ENCODE measurements around the gene FRRS1L. TPM values are rescaled to one million over a fixed set of nuclear protein-coding genes. Genes with fewer than 3 reads are reported as not detected.
"Not testable (repeated sequence)": the region's sequence is repeated elsewhere in the genome, so short reads cannot be mapped to it uniquely, and the experiment has no call there.

The FRRS1L gene
- total and polyA plus RNA-seq, 5 donors = 0.91 to 5.9 (median 3.9) TPM

DNA sequence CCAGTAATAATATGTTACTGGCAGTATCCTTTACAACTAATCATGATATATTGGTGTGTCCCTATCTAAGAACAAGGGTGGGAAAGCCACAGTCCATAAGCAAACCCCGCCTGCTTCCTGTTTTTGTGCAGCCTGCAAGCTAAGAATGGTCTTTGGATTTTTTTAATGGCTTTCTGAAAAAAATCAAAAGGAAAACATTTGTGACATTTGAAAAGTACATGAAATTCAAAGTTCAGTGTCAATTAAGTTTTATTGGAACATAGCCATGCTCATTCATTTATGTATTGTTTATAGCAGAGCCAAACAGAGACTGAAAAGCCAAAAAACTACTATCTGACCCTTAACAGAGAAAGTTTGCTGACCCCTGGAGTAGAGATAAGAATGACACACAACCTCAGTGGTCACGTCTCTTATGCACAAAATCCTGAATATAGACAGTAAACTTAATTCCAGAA, 34.5 kb downstream of the FRRS1L start:
- no peak for DNase-seq
- no peak overlapping the region for H3K27ac ChIP-seq (ENCODE audit: low read length)
- 39% methylated on average over 2 of the region's 2 CpGs for WGBS
- peak in 1 of 2 donors; percentile 63 for ATAC-seq
- no peaks in the 10 kb centered on the region for H3K27me3 ChIP-seq (ENCODE audit: control insufficient read depth, insufficient read depth)
- no peak overlapping the region for H3K4me3 ChIP-seq (ENCODE audit: low read length)
- H3K9me3 ChIP-seq (ENCODE audit: control insufficient read depth, low read length) = no peaks in the 10 kb centered on the region
- intact Hi-C loops (cut with DNase I) = no loop called here
- H3K4me1 ChIP-seq (ENCODE audit: control insufficient read depth, insufficient read depth, low read length) = no peaks in the 10 kb centered on the region

DNA sequence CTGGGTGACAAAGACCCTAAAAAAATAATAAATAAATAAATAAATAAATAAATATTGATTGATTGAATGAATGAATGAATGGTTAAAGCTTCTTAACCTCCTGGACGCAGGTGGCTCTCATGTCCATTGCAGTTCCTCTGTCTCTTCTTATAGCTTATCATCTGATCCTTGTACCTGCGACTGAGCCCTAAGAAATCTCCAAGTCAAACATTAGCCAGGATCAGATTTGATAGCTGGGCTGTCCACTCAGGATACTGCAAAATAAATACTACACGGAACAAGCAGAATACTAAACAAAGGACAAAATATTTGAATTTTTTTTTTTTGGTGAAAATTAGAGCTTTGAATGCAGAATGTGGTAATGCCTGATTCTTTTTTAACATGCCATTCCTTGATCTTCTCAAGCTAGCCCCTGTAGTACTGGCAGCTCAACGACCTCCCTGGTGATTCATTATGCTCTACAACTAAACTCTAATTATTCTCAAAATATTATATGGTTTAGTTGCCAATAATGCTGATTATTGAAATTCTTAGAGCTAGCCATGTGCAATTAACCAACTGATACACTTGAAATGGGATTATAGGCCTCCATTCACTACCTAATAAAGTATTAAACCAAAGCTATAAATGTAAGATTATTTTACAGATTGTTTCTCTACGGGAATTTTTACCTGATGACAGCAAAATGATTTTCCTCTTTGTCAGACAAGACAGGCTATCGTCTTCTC, 37.4 kb downstream of the FRRS1L start:
- DNase-seq = no peak
- Histone ChIP-seq H3K4me1 (ENCODE audit: control insufficient read depth, insufficient read depth, low read length) (no peaks in the 10 kb centered on the region), H3K4me3 (ENCODE audit: low read length) (no peak overlapping the region), H3K27ac (ENCODE audit: low read length) (no peak overlapping the region), H3K9me3 (ENCODE audit: control insufficient read depth, low read length) (no peaks in the 10 kb centered on the region), H3K27me3 (ENCODE audit: control insufficient read depth, insufficient read depth) (no peaks in the 10 kb centered on the region)
- ATAC-seq = no peak
- WGBS = 85% methylated on average over 6 of the region's 6 CpGs
- intact Hi-C loops (cut with DNase I) = no loop called here

DNA sequence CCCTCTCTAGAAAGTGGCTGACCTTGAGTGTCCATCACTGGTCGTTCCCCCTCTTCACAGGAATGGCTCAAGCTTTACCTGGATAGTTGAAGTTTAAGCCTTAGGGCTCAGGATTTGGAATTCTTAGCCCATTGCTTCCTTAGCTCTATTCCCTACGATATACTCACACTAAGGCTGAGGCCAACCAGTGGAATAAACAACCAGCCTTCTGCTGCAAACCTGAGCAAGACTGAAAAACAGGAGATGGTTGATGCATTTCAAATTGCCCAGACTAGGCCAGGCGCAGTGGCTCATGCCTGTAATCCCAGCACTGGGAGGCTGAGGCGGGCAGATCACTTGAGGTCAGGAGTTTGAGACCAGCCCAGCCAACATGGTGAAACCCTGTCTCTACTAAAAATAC, 40.4 kb downstream of the FRRS1L start:
- DNase-seq; intact Hi-C loops (cut with DNase I); H3K4me1 ChIP-seq (ENCODE audit: control insufficient read depth, insufficient read depth, low read length); ATAC-seq; H3K27me3 ChIP-seq (ENCODE audit: control insufficient read depth, insufficient read depth); H3K9me3 ChIP-seq (ENCODE audit: control insufficient read depth, low read length); H3K27ac ChIP-seq (ENCODE audit: low read length); H3K4me3 ChIP-seq (ENCODE audit: low read length): not testable (repeated sequence)
- 77% methylated on average over 4 of the region's 4 CpGs for WGBS

DNA sequence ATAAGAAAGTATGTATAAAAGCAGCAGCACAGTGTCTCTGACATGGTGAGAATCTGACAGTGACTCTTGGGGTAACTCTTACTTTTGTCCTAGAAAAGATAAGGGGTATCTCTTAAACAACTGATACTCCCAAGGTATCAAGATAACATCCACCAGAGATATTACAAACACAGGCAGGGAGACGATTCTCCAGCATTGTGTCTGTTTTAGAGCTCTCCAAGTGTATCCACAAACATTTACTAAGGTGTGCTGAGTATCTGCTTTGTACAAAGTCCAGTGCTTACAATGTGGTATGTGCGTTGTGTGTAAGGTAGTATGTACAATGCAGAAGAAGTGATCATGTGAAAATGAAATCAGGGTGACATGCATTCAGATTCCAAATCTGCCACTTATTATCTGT, 42.9 kb downstream of the FRRS1L start:
- WGBS = 57% methylated on average over 2 of the region's 2 CpGs
- intact Hi-C loops (cut with DNase I) = no loop called here
- Histone ChIP-seq H3K9me3 (ENCODE audit: control insufficient read depth, low read length) (no peaks in the 10 kb centered on the region), H3K27me3 (ENCODE audit: control insufficient read depth, insufficient read depth) (no peaks in the 10 kb centered on the region), H3K4me1 (ENCODE audit: control insufficient read depth, insufficient read depth, low read length) (no peaks in the 10 kb centered on the region), H3K4me3 (ENCODE audit: low read length) (no peak overlapping the region), H3K27ac (ENCODE audit: low read length) (no peak overlapping the region)
- DNase-seq (no peak), ATAC-seq (no peak)

DNA sequence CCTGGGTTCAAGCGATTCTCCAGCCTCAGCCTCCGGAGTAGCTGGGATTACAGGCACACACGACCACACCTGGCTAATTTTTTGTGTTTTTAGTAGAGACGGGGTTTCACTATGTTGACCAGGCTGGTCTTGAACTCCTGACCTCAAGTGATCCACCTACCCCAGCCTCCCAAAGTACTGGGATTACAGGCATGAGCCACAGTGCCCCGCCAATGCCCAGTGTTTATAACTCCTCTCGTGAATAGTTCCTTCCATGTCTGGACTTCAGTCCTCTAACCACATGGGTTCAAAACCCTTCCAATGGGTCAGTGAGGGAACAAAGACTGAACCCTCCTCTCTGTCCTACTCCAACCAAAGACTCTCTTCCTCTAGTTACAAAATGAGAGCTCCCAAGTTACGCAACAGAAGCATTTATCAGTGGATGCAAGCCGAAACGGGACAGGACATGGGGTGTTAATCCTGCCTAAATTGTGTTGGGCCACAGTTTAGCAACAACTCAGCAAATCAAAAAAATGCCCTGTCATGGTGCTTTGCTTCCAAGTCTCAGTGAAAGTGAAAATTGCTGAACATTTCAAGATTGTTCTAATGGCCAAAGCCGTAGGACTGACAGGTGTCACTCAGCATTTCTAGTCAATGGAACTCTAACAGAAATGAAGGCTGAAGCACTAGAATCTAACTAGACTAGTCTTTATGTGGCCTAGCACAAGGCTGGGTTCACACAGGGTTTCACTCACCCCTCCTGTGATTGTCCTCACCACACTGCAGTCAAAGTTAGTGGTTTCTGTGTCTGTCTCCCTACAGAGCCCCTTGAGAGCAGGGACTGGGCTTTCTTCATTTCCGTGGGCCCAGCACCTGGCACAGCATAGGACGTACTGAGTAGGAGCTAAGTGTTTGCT, 44.1 kb downstream of the FRRS1L start:
- Histone ChIP-seq H3K27me3 (ENCODE audit: control insufficient read depth, insufficient read depth) (no peaks in the 10 kb centered on the region), H3K27ac (ENCODE audit: low read length) (no peak overlapping the region), H3K9me3 (ENCODE audit: control insufficient read depth, low read length) (no peaks in the 10 kb centered on the region), H3K4me1 (ENCODE audit: control insufficient read depth, insufficient read depth, low read length) (no peaks in the 10 kb centered on the region), H3K4me3 (ENCODE audit: low read length) (no peak overlapping the region)
- intact Hi-C loops (cut with DNase I) = no loop called here
- WGBS = 77% methylated on average over 12 of the region's 12 CpGs
- ATAC-seq (no peak), DNase-seq (no peak)

DNA sequence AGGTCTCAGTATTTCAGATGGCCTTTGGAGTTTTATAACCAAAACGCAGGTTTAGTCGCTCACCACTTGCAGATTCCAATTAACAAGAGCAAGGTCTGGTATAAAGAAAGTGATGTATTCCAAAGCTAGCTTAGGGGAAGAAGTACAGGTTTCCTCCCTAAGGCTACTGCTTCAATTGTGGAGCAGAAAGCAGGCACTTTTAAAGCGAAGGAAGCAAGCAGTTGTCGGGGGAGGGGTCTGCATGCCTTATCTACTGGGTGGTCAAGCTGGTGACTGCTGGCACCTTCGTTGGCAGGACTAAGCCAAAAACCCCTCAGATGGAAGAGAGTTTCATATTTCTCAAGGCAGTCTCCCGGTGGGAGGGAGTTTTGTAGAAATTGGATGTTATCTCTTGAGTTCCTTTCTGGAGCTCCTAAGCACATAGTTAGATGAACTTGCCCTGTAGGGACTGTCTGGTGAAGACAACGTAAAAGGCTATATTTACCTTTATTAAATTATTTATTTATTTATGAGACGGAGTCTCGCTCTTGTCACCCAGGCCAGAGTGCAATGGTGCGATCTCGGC, 45.7 kb downstream of the FRRS1L start:
- intact Hi-C loops (cut with DNase I) = no loop called here
- Histone ChIP-seq H3K4me3 (ENCODE audit: low read length) (no peak overlapping the region), H3K4me1 (ENCODE audit: control insufficient read depth, insufficient read depth, low read length) (peaks cover under 1% of the 10 kb centered on the region), H3K9me3 (ENCODE audit: control insufficient read depth, low read length) (no peaks in the 10 kb centered on the region), H3K27ac (ENCODE audit: low read length) (no peak overlapping the region), H3K27me3 (ENCODE audit: control insufficient read depth, insufficient read depth) (no peaks in the 10 kb centered on the region)
- 75% methylated on average over 11 of the region's 11 CpGs for WGBS
- no peak for DNase-seq
- no peak for ATAC-seq

DNA sequence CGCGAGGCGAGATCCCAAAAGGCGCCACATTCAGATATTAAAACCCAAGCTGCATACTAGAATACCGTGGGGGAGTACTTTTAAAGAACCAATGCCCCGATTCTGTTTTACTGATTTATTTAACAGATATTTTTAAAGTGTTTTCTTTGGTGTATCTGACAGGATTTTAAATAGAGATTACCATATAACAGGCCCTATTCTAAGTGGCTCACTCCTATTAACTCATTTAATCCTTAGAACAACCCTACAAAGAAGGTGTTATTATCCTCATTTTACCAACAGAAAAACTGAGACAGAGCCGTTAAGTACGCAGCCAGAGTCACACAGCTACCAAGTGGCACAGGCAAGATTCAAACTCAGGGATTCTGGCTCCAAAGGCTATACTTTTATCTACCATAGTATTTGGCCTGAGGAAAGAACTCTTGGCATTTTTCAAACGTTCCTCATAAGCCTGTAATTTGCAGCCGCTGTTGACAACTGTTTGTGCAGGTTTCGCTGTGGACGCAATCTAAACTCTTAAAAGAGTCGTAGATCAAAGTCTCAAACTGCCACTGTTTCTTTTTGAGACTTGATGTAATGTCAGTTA, 46.8 kb downstream of the FRRS1L start:
- H3K27me3 ChIP-seq (ENCODE audit: control insufficient read depth, insufficient read depth) = no peaks in the 10 kb centered on the region
- no peak overlapping the region for H3K27ac ChIP-seq (ENCODE audit: low read length)
- DNase-seq = no peak
- H3K4me1 ChIP-seq (ENCODE audit: control insufficient read depth, insufficient read depth, low read length) = peaks cover 4% of the 10 kb centered on the region
- H3K9me3 ChIP-seq (ENCODE audit: control insufficient read depth, low read length) = no peaks in the 10 kb centered on the region
- no peak for ATAC-seq
- H3K4me3 ChIP-seq (ENCODE audit: low read length) = no peak overlapping the region
- WGBS = 32% methylated on average over 13 of the region's 13 CpGs
- intact Hi-C loops (cut with DNase I) = no loop called here

DNA sequence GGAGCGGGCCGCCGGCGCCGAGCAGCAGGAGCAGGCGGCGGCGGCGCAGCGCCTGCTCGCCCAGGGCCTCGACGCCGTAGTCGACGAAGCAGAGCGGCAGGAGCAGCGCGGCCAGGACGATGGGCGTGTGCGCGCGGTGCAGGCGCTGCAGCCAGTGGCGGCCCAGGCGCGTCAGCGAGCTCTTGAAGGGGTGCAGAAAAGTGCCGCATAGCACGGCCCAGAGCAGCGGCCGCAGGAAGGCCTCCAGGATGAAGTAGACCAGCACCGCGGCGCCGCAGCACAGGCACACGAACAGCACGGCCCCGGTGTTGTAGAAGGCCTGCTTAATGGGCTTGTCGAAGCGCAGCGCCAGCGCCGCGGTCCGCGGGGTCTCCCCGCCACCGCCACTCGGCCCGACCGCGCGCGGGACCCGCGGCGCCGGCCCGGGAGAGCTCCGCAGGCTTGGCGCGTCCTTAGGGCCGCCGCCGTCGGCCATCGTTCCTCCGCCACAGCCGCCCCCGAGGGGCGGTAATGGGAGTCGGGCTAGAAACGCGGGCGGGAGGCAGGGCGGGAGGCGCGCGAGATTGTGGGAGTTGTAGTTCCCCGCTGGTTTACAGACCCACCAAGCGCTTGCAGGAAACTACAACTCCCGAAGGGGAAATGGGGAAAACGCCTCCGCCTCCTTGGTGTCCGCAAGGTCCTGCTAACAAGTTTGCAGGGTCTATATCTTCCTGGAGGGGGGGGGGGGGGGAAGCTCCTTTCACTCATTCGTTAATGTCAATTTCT, 47.4 kb downstream of the FRRS1L start, which contains the start of gene TMEM245:
Gene TMEM245 (minus strand): TSS at position 509 of the 765 bp plus-strand sequence. CDS start 34 bp downstream, at position 475.
- Histone ChIP-seq H3K4me3 (ENCODE audit: low read length) (peak within 1 kb of the TSS; percentile 83), H3K27ac (ENCODE audit: low read length) (peak within 1 kb of the TSS; percentile 84), H3K4me1 (ENCODE audit: control insufficient read depth, insufficient read depth, low read length) (peaks cover 4% of the 10 kb centered on the region), H3K27me3 (ENCODE audit: control insufficient read depth, insufficient read depth) (no peaks in the 10 kb centered on the region), H3K9me3 (ENCODE audit: control insufficient read depth, low read length) (no peaks in the 10 kb centered on the region)
- ATAC-seq (peak; percentile 97 to 99), DNase-seq (peak; percentile 96 to 98 (median 98))
- under 1% methylated on average over 88 of the region's 88 CpGs for WGBS
- intact Hi-C loops (cut with DNase I) = no loop called here

DNA sequence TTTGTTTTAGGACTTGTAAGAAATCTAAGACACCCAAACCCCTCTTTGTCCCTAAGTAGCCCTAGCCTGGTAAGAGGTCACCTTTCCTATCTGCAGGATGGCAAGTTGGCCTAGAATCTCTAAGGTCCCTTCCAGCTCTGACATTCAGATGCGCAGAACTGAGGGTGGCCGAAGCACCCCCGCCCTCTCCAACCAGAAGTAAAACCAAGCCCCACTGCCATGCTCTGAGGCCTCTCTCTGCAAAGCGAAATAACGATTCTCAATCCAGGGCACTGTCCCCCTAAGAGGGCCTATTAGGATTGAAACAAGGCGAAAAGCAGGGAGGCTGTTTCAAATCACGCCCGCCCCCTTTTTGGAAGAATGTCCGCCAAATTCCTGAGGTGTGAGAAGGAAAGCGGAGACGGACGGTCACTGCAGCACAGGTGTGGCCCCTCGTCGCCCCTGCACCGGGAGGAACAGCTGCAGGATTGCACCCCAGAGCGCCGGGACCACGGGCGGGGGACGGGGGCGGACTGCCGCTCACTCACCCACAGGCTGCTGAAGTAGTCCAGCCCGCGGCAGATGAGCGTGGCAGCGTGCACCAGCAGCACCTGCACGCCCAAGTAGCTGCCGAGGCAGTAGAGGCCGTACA, 48.1 kb downstream of the FRRS1L start:
- Histone ChIP-seq H3K27ac (ENCODE audit: low read length) (peak overlapping the region; percentile 84), H3K27me3 (ENCODE audit: control insufficient read depth, insufficient read depth) (no peaks in the 10 kb centered on the region), H3K9me3 (ENCODE audit: control insufficient read depth, low read length) (no peaks in the 10 kb centered on the region), H3K4me1 (ENCODE audit: control insufficient read depth, insufficient read depth, low read length) (peaks cover 4% of the 10 kb centered on the region), H3K4me3 (ENCODE audit: low read length) (peak overlapping the region; percentile 83)
- under 1% methylated on average over 29 of the region's 29 CpGs for WGBS
- intact Hi-C loops (cut with DNase I) = no loop called here
- ATAC-seq (peak in 1 of 2 donors; percentile 1), DNase-seq (peak in 1 of 3 donors; percentile 74)
